Activated CD4-positive, alpha-beta T cell treated with anti-CD3 and anti-CD28 coated beads, Interleukin-2, amount 50 U/mL, for 16 hours (primary cell): ENCODE results near the gene UBQLNL.

Experiments
- DNase-seq: peaks from one replicate; pipeline ENCODE4 v3.0.0-alpha.2; 2020

UBQLNL gene

GRCh38 chr11:5507177-5507932 is 9.1 kb downstream of the UBQLNL start:
- DNase-seq, result no peak

- no peak for DNase-seq
These were observed 11.0 kb downstream of the UBQLNL start for GRCh38 chr11:5505363-5506048.

GRCh38 chr11:5504403-5504921 is 12.0 kb downstream of the UBQLNL start:
- no peak for DNase-seq

GRCh38 chr11:5500393-5500801 is 16.1 kb downstream of the UBQLNL start:
- DNase-seq, result no peak

- DNase-seq, result no peak
These were observed 16.8 kb downstream of the UBQLNL start for GRCh38 chr11:5499671-5500070.

- no peak for DNase-seq
These were observed 26.7 kb downstream of the UBQLNL start for GRCh38 chr11:5489576-5490357.

GRCh38 chr11:5488798-5489399 is 27.6 kb downstream of the UBQLNL start:
- DNase-seq, result no peak

GRCh38 chr11:5488385-5488784 is 28.1 kb downstream of the UBQLNL start, which contains the start of gene OR52D1:
OR52D1 (plus strand) TSS chr11:5488685; CDS start chr11:5488707, 22 bp downstream.
- no peak for DNase-seq

- DNase-seq, result no peak
These were observed 30.1 kb downstream of the UBQLNL start for GRCh38 chr11:5486421-5486820.

- no peak for DNase-seq
These were observed 30.5 kb downstream of the UBQLNL start for GRCh38 chr11:5486003-5486402.

GRCh38 chr11:5476186-5476819 is 40.2 kb downstream of the UBQLNL start:
- DNase-seq, result peak; percentile 38

- no peak for DNase-seq
These were observed 42.6 kb downstream of the UBQLNL start for GRCh38 chr11:5473921-5474320.

GRCh38 chr11:5467527-5467926 is 49.0 kb downstream of the UBQLNL start:
- DNase-seq, result no peak
